HG03097 (cell line): ENCODE results near the gene CCDC50.

Experiments
- ATAC-seq: cut with Tn5 transposase; IDR thresholded peaks from one replicate; pipeline ENCODE4 v1.9.1; 2021; ENCODE audit not compliant: unreplicated experiment, low FRiP score

Gene CCDC50

GRCh38 chr3:191328962-191329653, at the start of gene CCDC50:
CCDC50 (plus strand) TSS chr3:191329394; CDS start chr3:191329675, 281 bp downstream.
- peak; percentile 63 for ATAC-seq

- ATAC-seq, result no peak
Observed at GRCh38 chr3:191280111-191280510, 49.1 kb upstream of the CCDC50 start.

- ATAC-seq, result no peak
Observed at GRCh38 chr3:191280882-191281281, 48.3 kb upstream of the CCDC50 start.

- no peak for ATAC-seq
Observed at GRCh38 chr3:191282251-191283185, 46.7 kb upstream of the CCDC50 start.

GRCh38 chr3:191283400-191283799, 45.8 kb upstream of the CCDC50 start:
- no peak for ATAC-seq

GRCh38 chr3:191290311-191291025, 38.7 kb upstream of the CCDC50 start:
- ATAC-seq, result peak; percentile 78

GRCh38 chr3:191292243-191293015, 36.8 kb upstream of the CCDC50 start:
- no peak for ATAC-seq

- ATAC-seq, result no peak
Observed at GRCh38 chr3:191294291-191294690, 34.9 kb upstream of the CCDC50 start.

- ATAC-seq, result peak; percentile 77
Observed at GRCh38 chr3:191296041-191296541, 33.1 kb upstream of the CCDC50 start.

- no peak for ATAC-seq
Observed at GRCh38 chr3:191298846-191299245, 30.3 kb upstream of the CCDC50 start.

GRCh38 chr3:191300422-191300821, 28.8 kb upstream of the CCDC50 start:
- no peak for ATAC-seq

- peak; percentile 55 for ATAC-seq
Observed at GRCh38 chr3:191301017-191301416, 28.2 kb upstream of the CCDC50 start.

GRCh38 chr3:191301782-191302411, 27.3 kb upstream of the CCDC50 start:
- ATAC-seq, result no peak

- no peak for ATAC-seq
Observed at GRCh38 chr3:191302451-191302850, 26.7 kb upstream of the CCDC50 start.

- no peak for ATAC-seq
Observed at GRCh38 chr3:191303596-191303995, 25.6 kb upstream of the CCDC50 start.

- no peak for ATAC-seq
Observed at GRCh38 chr3:191306428-191306827, 22.8 kb upstream of the CCDC50 start.

GRCh38 chr3:191307341-191307740, 21.9 kb upstream of the CCDC50 start:
- ATAC-seq, result no peak

- ATAC-seq, result no peak
Observed at GRCh38 chr3:191313296-191313695, 15.9 kb upstream of the CCDC50 start.

- ATAC-seq, result no peak
Observed at GRCh38 chr3:191314109-191314728, 15.0 kb upstream of the CCDC50 start.
